Limb (tissue), 2 donors: ENCODE results near the gene FBXL19.
"Not testable (repeated sequence)": the region's sequence is repeated elsewhere in the genome, so short reads cannot be mapped to it uniquely, and the experiment has no call there.

Experiments used
- DNase-seq, 2 donors: peaks; one replicate each; pipeline ENCODE4 v3.0.0-alpha.2; 2016; ENCODE audit errors: extremely low spot score in 2 of 2

The FBXL19 gene

GRCh38 chr16:30923554-30924075, at the start of gene FBXL19:
FBXL19 (plus strand) TSS chr16:30923572; CDS start chr16:30925755, 2,183 bp downstream.
- DNase-seq, result peak in 1 of 2 donors; percentile 87

DNA sequence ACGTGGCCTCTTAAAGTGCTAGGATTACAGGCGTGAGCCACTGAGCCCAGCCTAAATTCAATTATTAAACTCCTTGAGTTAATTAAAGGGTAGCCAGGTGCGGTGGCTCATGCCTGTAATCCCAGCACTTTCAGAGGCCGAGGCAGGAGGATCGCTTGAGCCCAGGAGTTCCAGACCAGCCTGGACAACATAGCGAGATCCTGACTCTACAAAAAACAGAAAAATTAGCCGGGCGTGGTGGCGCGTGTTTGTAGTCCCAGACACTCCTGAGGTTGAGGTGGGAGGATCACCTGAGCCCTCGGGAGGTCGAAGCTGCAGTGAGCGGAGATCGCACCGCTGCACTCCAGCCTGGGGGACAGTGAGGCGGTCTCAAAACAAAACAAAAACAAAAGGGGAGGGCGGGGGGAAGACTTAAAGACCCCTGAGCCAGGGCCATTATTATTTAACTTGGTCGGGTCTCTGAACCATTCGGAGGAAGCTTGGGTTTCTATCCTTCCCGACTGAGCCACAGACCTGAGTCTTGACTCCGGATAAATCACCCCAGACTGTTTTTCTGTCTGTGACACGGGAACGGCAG, 49.0 kb upstream of the FBXL19 start:
- no peak for DNase-seq

DNA sequence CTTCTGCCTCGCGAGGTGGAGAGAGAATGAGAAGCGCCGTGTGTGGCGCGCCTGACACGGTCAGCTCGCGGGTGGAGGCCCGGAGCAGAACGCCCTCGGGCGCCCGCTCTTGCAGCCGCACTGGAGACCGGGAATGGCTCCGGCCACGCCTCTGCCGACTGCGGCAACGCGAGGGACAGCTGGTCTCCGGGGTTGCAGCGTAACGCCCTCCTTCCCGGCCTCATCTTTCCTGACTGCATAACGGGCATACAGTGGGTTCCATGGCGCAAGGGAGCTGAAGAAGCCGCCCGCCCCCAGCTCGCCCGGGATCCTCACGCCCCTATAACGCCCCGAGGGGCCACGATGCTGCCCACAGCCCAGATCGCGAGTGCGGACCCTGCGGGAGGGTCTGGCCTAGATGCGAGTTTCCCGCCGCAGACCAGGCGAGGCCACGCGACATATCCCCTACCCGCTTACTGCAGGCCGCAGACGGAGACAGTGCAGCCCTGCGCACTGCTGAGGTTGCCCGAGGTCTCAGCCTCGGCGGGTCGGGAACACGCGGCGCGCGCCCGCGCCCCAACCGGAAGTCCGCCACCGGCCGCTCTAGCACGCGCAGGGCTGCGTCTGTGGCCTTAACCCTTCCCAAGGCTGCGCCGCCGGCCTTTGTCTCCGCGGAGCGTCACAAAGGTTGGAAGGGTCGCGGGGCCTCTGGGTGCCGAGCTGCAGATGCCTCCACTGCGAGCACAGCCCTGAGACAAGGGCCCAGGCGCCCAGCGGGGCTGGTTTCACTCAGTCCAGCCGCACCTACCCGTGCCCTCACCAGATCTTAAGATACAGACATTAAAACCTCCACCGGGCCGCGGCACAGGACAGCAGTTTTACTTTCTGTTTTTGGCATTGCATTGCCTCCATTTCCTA, 48.3 kb upstream of the FBXL19 start:
- DNase-seq, result peak; percentile 90 to 96

GRCh38 chr16:30875871-30876801, 47.2 kb upstream of the FBXL19 start:
- DNase-seq, result peak; percentile 20 to 62

GRCh38 chr16:30876867-30877266, 46.5 kb upstream of the FBXL19 start:
- DNase-seq, result no peak

DNA sequence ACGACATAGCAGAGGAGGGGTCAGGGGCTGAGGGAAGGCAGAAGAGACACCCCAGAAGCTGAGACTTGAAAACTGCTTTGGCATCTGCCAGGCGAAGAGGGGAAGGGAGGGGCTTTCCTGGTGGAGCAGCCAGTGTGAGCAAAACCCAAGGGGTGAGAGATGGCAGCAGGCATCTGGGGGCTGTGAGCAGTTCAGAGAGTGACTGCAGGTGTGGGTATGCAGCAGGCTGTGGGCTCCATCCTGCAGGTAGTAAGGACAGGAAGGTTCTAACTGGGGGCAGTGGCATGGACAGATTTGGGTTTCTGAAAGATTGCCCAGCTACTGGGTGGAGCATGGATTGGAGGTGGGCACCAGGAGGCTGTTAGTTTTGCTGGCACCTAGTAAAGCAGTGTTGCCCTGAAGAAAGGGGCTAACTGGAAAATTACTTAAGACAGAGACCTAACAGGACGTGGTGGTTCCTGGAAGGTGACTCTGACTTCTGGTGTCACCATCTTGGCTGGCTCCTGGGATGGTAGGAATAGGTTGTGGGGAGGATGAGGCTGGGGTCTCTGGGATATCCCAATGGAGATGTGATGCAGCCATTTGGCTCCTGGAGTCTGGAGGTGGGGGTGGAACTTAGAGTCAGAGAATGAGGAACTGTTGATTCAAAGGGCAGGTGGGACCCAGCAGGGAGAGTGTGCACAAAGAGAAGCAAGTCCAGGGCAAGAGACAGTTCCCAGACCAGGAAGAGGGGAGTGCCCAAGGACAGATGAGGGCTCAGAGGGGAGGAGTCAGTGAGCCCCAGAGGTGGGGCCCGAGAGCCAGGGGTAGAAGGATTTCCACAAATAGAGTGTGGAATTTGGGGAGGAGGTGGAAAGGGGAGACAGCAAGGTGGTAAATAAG, 40.7 kb upstream of the FBXL19 start:
- DNase-seq, result no peak

DNA sequence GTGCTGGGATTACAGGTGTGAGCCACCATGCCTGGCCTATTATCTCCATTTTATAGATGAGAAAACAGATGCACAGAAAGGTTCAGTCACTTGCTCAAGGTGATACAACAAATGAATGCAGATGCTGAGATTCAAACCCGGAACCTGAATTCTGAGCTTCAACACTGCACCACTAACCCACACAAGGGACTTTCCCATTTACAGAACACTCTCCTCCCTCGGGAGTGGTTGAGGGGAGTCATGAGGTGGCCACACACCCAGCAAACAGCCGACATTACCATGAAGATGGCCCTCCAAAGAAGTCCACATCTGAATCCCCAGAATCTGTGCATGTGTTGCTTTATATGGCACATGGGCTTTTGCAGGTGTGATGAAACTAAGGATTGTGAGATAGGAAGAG, 38.6 kb upstream of the FBXL19 start:
- DNase-seq, result no peak

DNA sequence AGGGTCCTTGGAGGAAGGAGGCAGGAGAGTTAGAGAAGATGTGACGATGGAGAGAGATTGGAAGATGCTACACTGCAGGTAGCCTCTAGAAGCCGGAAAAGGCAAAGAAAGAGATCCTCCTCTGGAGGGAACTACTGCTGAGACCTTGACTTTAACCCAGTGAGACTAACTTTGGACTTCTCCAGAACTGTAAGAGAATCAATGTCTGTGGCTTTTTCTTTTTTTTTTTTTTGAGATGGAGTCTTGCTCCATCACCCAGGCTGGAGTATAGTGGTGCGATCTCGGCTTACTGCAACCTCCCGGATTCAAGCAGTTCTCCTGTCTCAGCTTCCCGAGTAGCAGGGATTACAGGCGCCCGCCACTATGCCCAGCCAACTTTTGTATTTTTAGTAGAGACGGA, 38.2 kb upstream of the FBXL19 start:
- no peak for DNase-seq

DNA sequence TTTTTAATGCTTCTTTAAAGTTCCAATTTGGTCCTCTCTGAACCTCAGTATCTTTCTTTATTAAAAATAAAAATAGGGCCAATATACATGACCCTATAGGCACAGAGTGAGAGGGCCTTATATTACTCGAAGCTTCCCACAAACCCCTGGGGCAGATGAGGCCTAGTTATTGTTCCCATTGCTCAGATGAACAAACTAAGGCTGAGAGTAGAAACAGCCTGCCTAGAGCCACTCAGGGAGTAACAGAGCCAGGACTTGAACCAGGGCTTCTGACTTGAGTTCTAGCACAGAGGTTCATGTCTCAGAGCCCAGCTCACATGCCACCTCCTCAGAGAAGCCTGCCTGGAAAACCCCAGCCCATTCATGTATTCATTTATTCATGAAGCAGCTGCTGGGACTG, 37.2 kb upstream of the FBXL19 start:
- DNase-seq, result no peak

DNA sequence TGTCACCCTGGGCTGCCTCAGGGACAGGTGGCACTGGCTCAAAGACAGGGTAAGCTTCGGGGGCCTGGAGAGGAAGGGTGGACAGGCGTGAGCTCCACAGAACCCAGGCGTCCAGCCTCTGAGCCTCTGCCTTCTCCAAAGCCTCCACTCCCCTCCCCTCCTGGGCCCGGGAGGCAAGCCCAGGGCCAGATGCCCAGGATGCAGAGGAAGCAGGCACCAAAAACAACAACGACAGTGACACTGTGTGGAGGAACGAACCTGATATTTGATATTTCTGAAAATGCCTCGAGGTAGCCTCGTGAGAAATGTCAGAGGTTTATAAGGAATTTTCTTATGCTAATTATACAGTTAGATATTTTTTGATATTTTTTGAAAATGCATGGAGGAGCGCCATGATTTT, 35.4 kb upstream of the FBXL19 start:
- DNase-seq, result no peak

GRCh38 chr16:30888856-30889499, 34.4 kb upstream of the FBXL19 start:
- no peak for DNase-seq

DNA sequence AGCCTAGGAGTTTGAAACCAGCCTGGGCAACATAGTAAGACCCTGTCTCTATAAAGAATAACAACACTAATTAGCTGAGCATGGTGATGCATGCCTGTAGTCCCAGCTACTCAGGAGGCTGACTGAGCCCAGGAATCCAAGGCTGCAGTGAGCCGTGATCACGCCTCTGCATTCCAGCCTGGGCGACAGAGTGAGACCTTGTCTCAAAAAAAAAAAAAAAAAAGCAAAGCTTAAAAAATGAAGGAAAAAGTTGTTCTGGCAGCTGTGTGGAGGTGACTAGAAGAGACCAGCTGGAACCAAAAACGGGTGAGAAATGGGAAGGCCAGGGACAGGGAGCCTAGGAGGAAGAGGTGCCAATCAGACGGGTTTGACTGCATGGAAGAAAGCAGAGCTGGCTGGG, 33.7 kb upstream of the FBXL19 start:
- DNase-seq, result no peak

GRCh38 chr16:30891043-30891823, 32.1 kb upstream of the FBXL19 start:
- not testable (repeated sequence) for DNase-seq

GRCh38 chr16:30892670-30893416, 30.5 kb upstream of the FBXL19 start:
- DNase-seq, result no peak

- DNase-seq, result no peak
Observed at GRCh38 chr16:30893417-30893743, 30.0 kb upstream of the FBXL19 start.

- peak; percentile 83 to 92 for DNase-seq
Observed at GRCh38 chr16:30893744-30894539, 29.4 kb upstream of the FBXL19 start, which contains the start of gene BCL7C. BCL7C (minus strand) TSS chr16:30894077; CDS start chr16:30893944, 133 bp downstream.

DNA sequence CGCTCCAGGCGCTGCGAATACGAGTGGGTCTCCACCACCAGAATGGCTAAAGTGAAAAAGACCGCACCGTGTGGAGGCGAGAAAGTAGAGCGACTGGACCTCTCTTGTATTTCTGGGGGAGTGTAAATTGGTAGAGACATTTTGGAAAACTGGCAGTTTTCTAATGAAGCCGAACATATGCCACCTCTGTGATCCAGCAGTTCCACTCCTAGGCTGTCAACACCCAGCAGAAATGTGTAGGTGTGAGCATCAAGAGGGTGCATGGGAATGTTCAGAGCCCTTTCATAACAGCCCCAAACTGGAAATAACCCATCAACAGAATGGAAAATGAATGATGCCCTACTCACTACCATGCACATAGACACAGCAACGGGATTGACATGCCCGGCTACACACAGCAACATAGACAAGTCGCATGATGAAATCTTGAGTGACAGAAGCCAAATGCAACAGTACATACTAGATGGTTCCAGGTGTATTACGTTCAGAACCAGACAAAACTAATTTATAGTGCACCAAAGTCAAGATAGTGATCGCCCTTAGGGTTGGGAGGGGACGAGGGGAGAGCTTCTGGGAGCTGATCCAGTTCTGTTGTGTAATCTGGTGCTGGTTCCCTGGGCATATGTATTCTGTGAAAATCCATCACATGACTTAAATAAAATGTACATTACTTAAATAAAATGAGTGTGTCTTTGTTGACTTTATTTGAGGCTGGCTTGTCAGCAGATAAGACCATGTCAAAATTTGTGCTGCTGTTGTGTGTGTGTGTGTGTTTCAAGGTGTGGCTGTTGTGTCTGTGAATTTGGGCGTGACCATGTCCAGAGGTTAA, 28.6 kb upstream of the FBXL19 start:
- DNase-seq, result no peak
